Measurements from ENCODE around the gene NINJ1.

DNA sequence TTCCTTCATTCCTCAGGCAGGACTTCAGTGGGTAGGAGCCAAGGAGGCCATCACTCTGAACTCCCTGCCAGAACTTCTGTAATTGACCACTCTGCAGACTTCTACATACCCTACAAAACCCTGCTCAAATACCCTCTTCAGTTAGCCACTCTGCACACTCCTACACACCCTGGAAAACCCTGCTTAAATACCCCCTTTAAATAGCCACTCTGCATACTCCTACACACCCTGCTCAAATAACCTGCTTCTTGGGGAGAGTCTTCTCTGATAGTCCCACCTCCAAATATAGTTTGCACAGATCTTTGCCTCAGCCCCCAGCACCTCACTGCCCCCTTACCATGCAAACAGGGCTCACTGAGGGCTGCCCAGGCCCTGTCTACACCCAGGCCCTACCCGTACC is 56.7 kb downstream of the NINJ1 start:
- TF ChIP-seq, protein P1, sequence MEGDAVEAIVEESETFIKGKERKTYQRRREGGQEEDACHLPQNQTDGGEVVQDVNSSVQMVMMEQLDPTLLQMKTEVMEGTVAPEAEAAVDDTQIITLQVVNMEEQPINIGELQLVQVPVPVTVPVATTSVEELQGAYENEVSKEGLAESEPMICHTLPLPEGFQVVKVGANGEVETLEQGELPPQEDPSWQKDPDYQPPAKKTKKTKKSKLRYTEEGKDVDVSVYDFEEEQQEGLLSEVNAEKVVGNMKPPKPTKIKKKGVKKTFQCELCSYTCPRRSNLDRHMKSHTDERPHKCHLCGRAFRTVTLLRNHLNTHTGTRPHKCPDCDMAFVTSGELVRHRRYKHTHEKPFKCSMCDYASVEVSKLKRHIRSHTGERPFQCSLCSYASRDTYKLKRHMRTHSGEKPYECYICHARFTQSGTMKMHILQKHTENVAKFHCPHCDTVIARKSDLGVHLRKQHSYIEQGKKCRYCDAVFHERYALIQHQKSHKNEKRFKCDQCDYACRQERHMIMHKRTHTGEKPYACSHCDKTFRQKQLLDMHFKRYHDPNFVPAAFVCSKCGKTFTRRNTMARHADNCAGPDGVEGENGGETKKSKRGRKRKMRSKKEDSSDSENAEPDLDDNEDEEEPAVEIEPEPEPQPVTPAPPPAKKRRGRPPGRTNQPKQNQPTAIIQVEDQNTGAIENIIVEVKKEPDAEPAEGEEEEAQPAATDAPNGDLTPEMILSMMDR (IDR thresholded peaks at IDR 0.05): no peak
- no peak for TF ChIP-seq POLR2A (IDR thresholded peaks at IDR 0.05)
